SK-MEL-5 (cell line): ENCODE data around the gene FGF12. TPM values are rescaled to one million over a fixed set of nuclear protein-coding genes. Genes with fewer than 3 reads are reported as not detected.

Experiments used
- DNase-seq: peaks from one replicate; pipeline ENCODE4 v3.0.0-alpha.2; 2016; ENCODE audit warnings: low read depth, low spot score
- in situ Hi-C: cut with HindIII; loops from 2 replicates; pipeline ENCODE4 v1.10.0; 2016; ENCODE audit warnings: low sequenced_read_pairs, high pct_unique_total_duplicates, low pct_unique_long_range_greater_than_20kb
- total RNA-seq: library from RNA; depleted of rRNA; stranded (reverse); fragments of >200 nt; shearing (Covaris generic); gene quantifications from 2 replicates; pipeline ENCODE4 v1.2.3, GENCODE V29; 2014

FGF12 gene
- total RNA-seq, 1 experiment from 2014 or later: 32.5 TPM

DNA sequence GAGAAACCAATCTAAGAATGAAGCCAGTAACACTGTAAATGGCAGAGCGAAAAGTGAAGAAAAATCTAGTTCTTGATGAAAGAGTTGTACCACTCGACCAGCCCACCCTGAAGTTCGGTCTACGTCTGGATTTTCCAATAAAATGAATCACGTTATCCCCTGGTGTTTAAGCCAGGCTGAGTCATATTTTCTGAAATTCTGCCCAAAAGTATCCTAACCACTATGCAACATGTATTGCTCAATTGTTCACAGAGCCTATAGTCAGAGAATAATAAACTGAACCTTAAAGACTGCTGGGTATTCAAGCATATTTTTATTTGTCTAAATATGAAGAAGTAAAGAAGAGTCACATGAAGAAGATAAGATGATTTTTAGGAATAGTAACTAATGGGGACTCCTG, 245.7 kb downstream of the FGF12 start:
- no peak for DNase-seq
- in situ Hi-C loops: no loop called here

DNA sequence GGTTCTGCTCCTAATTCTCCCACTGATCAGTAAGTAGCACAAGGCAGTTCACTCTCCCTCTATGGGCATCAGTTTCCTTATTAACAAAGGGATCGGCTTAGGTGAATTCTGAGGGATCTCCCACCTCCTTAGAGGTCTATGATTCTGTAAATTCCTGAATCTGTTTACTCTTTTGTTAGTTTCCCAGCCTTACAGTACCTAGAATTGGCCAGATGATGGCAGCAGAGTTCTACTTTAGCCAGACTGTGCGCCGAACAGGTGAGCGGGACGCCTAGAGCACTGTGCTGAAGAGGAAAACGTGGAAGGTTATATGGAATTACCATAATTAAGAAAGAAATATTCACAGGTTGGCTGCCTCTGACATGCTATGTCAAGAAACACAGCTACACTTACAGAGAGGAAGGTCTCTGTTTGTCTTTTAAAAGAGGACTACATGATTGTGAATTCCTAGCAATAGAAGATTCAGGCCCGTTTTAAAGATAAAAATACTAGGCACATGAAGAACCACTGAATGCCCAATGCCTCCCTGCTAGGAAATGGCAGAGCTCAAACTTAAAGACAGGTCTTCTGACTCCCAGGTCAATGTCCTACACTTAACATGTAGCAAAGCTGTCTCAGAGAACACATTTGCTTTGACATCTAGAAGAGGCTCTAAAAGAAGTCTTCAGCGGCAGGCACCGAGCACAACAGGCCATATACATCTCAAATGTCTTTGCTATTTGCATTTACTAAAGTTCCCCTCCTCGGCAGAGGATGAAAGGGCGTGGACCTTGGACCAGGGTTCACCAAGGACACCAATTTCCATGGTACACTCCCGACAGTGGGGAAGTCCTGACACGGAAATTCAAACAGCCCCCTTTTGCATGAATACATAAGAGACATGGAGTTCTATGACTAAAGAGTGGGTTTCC, 259.9 kb downstream of the FGF12 start:
- DNase-seq: peak; percentile 71
- in situ Hi-C loops: no loop called here

DNA sequence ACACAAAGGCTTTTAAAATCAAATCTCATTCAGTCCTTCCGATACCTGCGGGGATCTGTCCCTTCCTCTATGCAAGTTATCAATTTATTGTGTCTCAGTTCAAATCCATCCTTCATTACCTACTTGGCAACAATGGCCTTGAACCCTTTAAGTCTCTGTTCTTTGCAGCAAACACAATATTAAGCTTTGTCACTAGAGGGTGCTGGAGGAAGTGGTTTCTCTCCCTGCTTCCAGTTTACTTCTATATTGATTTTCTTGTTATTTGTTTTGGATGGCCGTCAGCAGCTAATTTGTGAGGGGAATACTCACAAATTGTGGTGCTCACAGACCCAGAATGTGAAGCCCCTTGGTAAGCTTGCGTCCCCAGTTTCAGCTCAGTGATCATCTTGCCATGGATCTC, 278.3 kb downstream of the FGF12 start:
- DNase-seq: peak; percentile 39
- in situ Hi-C loops: no loop called here

DNA sequence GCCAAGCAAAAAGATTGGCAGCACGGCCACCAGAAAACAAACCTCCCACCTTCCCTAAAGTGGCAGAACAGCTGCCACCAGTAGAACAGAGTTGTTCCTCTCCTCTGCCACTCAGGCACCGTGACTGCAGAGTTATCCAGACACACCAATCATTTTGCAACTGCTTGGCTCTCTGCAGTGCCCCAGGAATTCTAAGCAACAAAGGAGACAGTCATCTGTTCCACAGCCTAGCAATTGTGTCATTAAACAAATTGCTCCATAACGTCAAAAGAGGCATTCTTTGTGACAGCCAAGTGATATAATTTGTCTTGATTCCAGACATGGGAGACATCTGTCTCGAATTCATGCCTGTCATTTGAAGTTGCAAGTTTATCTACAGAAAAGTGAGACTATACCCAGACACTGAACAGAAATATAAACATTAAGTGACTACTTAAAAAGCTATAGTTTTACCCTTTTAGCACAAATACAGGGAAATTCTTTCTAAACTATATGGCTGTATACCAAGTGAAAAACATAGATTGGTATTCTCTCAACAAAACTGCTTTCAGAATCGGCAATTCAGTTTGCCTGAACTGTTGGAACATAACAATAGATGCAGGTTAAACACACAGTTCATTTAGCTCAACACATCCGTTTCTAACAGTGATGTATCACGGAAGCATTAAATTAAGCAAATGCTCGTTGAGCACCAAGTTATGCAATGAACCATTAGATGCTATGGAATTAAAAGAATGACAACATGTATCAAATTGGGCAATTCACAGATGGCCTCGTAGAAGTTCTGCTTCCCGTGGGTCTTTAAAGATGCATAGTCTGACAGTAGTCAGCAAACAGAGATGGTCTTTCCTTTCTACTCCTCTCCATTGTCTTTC, 281.3 kb downstream of the FGF12 start:
- peak; percentile 81 for DNase-seq

DNA sequence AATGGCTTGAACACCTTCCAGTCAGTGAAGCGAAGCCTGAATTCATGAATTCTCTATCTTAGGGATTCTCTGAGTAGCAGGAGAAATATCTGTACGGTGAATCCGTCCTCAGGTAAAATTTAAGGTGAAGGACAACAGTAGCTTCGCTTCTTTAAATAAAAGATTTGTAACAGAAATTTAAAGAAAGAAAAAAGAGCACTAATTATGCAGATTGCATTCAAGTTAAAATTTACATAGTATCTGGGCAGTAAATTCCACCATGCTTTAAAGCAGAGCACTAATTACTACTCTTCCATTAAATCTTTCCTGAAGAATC, 282.6 kb downstream of the FGF12 start:
- DNase-seq: no peak
- in situ Hi-C loops: no loop called here

More for the DNA sequence above, 281.3 kb downstream of the FGF12 start:
- in situ Hi-C loops: no loop called here

DNA sequence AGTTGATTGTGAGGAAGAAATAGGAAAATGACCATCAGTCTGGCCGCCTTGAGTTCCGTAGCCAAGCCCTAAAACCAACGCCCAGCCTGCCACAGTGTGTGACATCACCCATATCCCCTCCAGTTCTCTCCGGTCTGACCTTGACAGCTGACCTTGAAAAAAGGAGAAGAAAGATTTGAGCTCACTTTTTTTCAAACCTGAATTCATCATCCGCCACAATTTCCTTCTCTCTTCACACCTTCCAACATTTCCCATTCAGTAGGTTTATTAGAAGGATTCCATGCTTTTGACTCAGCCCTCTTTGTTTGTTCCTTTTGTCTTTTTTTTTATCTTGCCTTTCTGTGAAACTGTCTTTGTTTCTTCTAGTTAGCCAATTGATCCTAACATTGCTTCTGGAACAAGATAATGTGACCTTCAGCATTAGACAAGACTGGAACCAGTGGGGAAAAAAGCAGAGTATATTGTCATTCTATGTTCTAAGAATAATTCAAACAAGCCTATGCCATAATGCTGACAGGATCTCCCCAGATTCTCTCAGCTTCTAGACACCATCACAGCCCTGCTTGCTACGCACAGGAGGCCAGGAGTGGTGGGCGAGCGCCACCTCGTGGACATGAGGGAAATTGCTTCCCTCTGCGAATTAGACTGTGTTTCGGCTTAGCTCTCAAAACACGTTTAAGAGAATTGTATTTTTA, 283.1 kb downstream of the FGF12 start:
- in situ Hi-C loops: no loop called here
- peak; percentile 76 for DNase-seq

DNA sequence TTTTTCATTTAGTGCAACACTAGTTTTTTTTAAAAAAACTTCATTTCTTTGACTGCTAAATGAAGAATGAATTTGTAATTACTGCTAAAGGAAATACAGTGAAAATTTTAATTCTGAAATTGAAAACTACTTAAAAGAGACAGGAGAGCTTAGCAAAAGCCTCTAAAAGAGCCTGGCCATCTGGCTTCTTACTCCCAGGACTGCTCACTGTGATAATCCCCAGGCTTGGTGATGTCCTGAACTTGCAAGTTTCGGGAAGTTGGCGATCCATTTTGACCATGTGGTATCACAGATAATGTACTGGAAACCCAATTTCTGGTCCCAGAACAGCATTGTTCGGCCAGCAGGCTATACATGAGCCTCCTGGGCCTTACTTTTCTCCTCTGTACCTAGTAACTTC, 292.1 kb downstream of the FGF12 start:
- in situ Hi-C loops: no loop called here

DNA sequence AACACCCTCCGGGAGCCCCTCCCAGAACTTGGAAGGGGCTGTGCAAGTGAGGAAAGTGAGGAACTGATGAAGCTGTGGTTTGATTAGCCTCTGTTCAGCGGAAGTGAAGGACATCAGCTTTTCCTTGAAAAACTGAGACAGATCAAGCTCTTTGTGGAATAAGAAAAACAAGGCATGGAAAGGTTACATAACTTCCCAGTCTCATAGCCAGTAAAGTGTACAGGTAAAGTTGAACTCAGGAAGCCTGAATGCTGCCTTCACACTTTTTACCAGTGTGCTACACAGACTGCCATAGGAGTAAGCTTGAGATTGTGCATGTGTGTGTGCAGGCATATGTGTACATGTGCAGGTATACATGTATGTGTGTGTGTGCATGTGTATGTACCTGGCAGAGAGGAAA, 293.2 kb downstream of the FGF12 start:
- no peak for DNase-seq
- in situ Hi-C loops: no loop called here

More for the DNA sequence above, 292.1 kb downstream of the FGF12 start:
- no peak for DNase-seq

DNA sequence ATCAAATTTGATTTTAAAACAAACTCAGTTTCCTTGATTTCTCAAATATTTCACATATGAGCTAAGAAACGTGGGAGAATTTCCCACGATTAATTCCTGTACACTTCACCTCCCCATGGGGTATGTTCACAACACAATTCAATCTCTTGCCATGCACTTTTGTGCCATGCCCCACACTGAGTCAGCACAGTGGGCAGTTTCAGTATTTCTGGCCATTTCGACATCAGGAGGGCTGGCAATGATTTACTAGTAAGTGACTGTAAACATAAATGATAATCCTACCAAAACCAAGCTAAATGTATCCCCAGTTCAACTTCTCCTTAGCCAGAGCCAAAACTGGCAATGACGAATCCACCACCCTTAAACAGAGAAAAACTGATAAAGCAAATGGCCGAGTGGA, 293.6 kb downstream of the FGF12 start:
- DNase-seq: no peak
- in situ Hi-C loops: no loop called here

DNA sequence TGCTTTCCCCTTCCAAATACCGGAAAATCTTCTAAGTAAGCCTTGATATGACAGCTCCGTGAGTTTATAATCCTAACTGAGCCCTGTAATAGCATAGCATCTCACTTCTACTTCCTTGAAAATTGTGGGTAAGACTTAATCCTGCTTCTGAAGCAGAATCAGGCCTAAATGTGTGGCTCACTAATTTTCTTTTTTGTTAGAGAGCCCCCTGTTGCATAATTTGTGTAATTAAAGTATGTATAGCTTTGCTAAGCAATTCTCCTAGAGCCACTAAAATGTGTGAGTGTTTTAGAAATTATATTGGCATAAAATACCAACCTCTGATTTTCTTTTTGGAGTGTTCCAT, 304.4 kb downstream of the FGF12 start:
- peak; percentile 45 for DNase-seq
- in situ Hi-C loops: no loop called here

DNA sequence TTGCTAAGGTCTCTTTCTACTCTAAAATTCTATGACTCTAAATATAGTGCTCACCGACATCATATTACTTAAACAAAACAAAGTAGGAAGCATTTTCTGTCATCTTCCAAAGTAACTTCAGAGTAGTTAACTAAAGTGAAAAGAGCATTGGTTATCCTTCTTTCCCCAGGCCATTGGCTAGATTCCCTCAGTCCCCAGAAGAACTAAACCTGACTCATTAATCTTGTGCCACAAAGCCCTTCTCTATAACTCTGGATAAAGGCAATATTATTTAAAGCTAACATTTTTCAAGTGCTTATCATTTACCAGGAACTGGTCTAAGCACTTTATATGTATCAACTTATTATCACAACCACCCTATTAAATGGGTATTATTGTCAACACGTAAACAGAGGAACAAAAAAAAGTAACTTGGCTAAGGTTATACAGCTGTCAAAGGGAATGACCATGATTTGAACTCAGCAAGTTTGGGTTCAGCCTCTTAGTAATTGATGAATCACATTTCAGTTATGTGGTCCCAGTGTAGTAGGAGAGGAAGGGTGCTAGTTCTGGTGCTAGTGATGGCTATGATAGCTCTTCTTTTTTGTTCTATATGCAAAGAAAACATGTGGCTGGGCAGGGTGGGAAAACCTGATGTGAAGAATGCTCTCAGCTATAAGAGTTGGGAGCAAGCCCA, 304.9 kb downstream of the FGF12 start:
- DNase-seq: peak; percentile 58
- in situ Hi-C loops: no loop called here

DNA sequence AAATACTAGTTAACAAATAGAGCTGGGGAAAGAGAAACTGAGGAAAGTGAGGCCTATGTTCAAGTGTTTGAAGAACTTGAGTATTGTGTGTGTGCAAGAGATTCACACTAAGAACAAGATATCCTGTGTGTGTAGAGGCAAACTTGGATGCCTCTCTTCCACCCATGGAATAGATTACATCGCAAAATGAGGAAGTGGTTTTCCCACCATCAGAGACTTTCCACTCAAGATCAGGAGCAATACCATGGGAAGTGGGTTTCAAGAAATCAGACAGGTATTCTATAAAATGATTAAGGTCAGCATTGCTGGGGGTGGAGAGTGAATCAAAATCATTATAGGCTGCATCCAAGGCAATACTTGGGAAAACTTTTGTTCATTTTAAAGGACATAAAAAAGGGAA, 308.0 kb downstream of the FGF12 start:
- DNase-seq: no peak
- in situ Hi-C loops: no loop called here

DNA sequence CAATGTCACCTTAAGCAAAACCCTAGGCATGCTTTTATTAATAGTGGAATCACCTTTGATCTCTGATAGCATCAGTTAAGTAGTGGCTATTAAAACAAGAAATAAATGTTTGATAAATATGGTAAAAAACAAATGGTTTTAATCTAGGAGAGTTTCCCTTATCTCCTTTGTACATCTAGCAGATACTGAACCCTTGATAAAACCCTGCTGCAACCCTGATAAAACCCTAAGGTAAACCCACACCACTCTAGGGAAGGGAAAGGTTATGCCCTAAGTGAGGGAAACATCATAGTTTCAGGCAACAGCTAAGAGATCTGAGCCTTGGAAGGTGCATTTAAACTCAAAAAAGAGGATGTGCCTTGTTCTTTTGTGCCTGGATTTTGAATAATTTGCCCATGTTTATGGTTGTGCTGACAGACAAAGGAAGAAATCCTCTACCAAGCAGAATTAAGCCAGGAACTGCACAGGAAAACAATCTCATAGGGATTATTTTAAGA, 309.7 kb downstream of the FGF12 start:
- DNase-seq: no peak
- in situ Hi-C loops: no loop called here

DNA sequence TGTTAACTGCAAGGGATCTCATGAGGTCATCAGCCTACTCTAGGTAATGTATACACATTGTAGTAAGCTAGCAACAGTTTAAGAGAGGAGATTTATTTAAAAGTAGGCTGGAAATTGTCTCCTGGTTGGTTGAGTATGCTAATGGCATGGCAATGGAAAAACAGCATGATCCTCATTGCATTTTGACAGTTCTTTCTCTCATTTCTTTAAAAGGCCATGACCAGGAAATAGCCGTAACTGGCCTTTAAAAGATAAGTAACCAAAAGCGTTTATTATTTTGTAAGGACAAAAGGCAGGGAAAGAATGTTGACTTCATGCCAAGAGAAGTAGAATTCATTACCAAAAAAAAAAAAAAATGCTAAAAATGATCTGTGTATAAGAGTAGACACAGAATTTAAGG, 310.3 kb downstream of the FGF12 start:
- no peak for DNase-seq
- in situ Hi-C loops: no loop called here

DNA sequence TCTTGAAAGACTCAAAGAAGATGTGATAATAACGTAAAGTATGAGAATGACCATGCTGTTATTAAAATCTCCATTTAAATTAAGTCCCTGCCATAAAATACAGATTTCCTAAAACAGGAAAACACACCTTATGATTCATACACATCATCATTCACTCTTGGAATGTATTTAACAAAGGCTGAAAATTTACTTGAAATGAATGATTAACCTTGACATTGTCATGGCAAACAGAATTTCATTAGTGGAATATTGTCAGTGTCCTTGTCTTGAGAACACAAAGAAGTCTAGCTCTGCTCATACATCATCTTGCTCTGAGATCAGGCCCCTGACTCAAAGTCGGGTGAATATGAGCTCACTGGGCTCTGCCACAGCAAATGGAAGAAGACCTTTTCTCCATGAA, 313.9 kb downstream of the FGF12 start:
- in situ Hi-C loops: no loop called here
- DNase-seq: no peak

DNA sequence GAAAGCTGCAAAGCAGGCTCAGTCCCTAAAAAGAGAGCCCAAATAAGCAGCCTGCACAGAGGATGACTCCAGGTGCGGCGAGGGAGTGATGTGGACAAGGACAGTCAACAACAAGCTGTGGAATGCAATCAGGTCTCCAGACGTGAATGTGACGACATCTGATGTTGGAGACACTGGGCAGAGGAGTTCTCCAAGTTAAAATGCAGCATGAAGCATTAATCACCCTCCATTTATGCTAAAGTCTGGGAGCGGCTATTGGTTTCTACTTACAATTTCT, 316.7 kb downstream of the FGF12 start:
- no peak for DNase-seq
- in situ Hi-C loops: no loop called here

DNA sequence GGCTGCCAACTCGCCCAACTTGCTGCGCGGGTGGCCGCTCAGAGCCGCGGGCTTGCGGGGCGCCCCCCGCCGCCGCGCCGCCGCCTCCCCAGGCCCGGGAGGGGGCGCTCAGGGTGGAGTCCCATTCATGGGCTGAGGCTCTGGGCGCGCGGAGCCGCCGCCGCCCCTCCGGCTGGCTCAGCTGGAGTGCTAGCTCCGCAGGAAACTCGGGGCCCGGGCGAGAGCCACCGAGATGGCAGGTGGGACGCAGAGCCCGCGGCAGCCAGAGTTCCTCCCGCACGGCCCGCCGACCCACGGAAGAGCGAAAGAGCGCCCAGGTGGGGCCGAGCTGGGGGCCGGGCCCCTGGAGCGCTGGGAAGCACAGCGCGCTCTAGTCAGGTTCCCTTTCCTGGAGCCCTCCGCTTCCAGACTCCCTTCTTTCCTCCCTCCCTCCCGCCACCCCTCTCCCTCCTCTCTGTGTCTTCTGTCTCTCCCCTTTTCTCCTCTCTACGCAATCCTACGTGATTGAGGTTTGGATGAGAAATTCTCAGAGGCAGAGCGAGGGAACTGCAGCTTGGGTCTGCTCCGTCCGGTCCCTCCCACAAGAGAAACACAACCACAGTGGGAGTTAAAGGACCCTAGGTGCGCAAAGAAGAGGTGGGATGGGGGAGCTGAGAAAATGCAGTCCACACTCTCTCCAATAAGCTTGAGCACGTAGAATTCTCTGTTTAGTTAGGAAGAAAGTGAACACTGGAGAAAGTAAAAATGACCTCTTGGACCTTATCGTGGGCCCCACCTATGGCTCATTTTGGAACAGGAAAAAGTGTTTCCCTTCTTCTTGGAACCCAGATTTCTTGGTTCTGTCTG, 317.3 kb downstream of the FGF12 start:
- DNase-seq: no peak
- in situ Hi-C loops: no loop called here
